HEK293 (cell line): Measurements from ENCODE around the gene CABP7.

Experiments
- CTCF ChIA-PET: fragments of 350-600 bp; formaldehyde crosslinking; extraction: SDS; loops from one replicate; lab custom pipeline; 2021; ENCODE audit warnings: antibody characterized with exemption; lab: Yijun Ruan, JAX
- POLR2A ChIA-PET: fragments of 300-600 bp; formaldehyde crosslinking; extraction: SDS; loops from one replicate; lab custom pipeline; 2020; ENCODE audit warnings: antibody characterized with exemption, inconsistent platforms; lab: Yijun Ruan, JAX
- H3K27ac ChIP-seq: fragments of 200-500 bp; sonication (Bioruptor generic); 2 replicates; pipeline ENCODE4 v1.5.1; 2014; ENCODE audit warnings: low read depth, low read length, control low read depth, inconsistent platforms; ENCODE audit errors: extremely low read depth
- H3K36me3 ChIP-seq, 2 experiments: fragments of 200-500 bp in 1 of 2; sonication (Bioruptor generic) in 1 of 2; 1 replicate in 1 of 2; 2 replicates in 1 of 2; pipeline ENCODE4 v1.5.1; 2014 to 2017; ENCODE audit warnings: inconsistent platforms in 2 of 2, low read length in 2 of 2; ENCODE audit not compliant: control insufficient read depth in 2 of 2, insufficient read depth in 1 of 2
- H3K4me1 ChIP-seq: fragments of 200-500 bp; sonication (Bioruptor generic); 2 replicates; pipeline ENCODE4 v1.5.1; 2014; ENCODE audit warnings: mild to moderate bottlenecking, low read length, inconsistent platforms; ENCODE audit not compliant: control insufficient read depth, insufficient read depth
- H3K4me3 ChIP-seq: 2 replicates; pipeline ENCODE4 v1.5.1; 2011; ENCODE audit warnings: low read depth, mild to moderate bottlenecking, control low read depth, low read length, moderate library complexity
- H3K9me3 ChIP-seq: fragments of 200-500 bp; sonication (Bioruptor generic); 2 replicates; pipeline ENCODE4 v1.5.1; 2014; ENCODE audit warnings: low read depth, low read length, inconsistent platforms; ENCODE audit not compliant: control insufficient read depth, insufficient read depth
- BCL11B ChIP-seq: fragments of 450-650 bp; formaldehyde crosslinking; IDR thresholded peaks from 2 replicates; pipeline ENCODE4 v1.5.1; 2016; ENCODE audit warnings: low read depth, missing biosample characterization, missing genetic modification characterization
- EGR2 ChIP-seq: fragments of 450-650 bp; formaldehyde crosslinking; IDR thresholded peaks from 2 replicates; pipeline ENCODE4 v1.5.1; 2016; ENCODE audit warnings: low read depth, missing biosample characterization, missing genetic modification characterization
- REST ChIP-seq: fragments of 450-650 bp; formaldehyde crosslinking; IDR thresholded peaks from 2 replicates; pipeline ENCODE4 v1.5.1; 2016; ENCODE audit warnings: missing biosample characterization, missing genetic modification characterization
- SP2 ChIP-seq: fragments of 450-650 bp; formaldehyde crosslinking; IDR thresholded peaks from 2 replicates; pipeline ENCODE4 v1.5.1; 2016; ENCODE audit warnings: missing biosample characterization, missing genetic modification characterization
- ZFHX2 ChIP-seq: fragments of 450-650 bp; formaldehyde crosslinking; conservative IDR thresholded peaks from 2 replicates; pipeline ENCODE4 v1.5.1; 2016; ENCODE audit warnings: missing biosample characterization, missing genetic modification characterization
- ZNF184 ChIP-seq: fragments of 450-650 bp; IDR thresholded peaks from 2 replicates; pipeline ENCODE4 v1.5.1; 2018; ENCODE audit warnings: missing biosample characterization, mild to moderate bottlenecking, missing genetic modification characterization
- ZNF510 ChIP-seq: fragments of 450-650 bp; formaldehyde crosslinking; IDR thresholded peaks from 2 replicates; pipeline ENCODE4 v1.5.1; 2018; ENCODE audit warnings: mild to moderate bottlenecking, missing genetic modification characterization, missing biosample characterization; ENCODE audit not compliant: insufficient replicate concordance
- ZNF692 ChIP-seq: fragments of 450-650 bp; formaldehyde crosslinking; IDR thresholded peaks from 2 replicates; pipeline ENCODE4 v1.5.1; 2016; ENCODE audit warnings: missing biosample characterization, missing genetic modification characterization
- ZNF768 ChIP-seq: fragments of 450-650 bp; formaldehyde crosslinking; IDR thresholded peaks from 2 replicates; pipeline ENCODE4 v1.5.1; 2018; ENCODE audit warnings: missing biosample characterization, mild to moderate bottlenecking, missing genetic modification characterization
- ZSCAN4 ChIP-seq: fragments of 450-650 bp; formaldehyde crosslinking; IDR thresholded peaks from 2 replicates; pipeline ENCODE4 v1.5.1; 2017; ENCODE audit warnings: missing biosample characterization, missing genetic modification characterization
- TF ChIP-seq, protein P1 (sequence below): fragments of 450-650 bp; formaldehyde crosslinking; IDR thresholded peaks from 2 replicates; pipeline ENCODE4 v1.5.1; 2016; ENCODE audit warnings: missing biosample characterization, missing genetic modification characterization

Gene CABP7

GRCh38 chr22:29704528-29705285 lies 15.1 kb upstream of the CABP7 start (continued):
- no peak for TF ChIP-seq ZNF184 (tag by site-specific recombination)

- POLR2A ChIA-PET: no interaction called here
- H3K4me1 ChIP-seq: peaks cover 20% of the 10 kb centered on the region
- H3K27ac ChIP-seq: no peak overlapping the region
- CTCF ChIA-PET: interaction anchor here (1.0 kb wide), 1 partner anchor 24 kb away, joined by 3 read pairs; no protein-coding TSS in a partner anchor
- TF ChIP-seq SP2 (tag by site-specific recombination) (no peak), ZNF768 (tag by site-specific recombination) (no peak), REST (tag by site-specific recombination) (no peak), ZNF510 (no peak)
- TF ChIP-seq, protein P1, sequence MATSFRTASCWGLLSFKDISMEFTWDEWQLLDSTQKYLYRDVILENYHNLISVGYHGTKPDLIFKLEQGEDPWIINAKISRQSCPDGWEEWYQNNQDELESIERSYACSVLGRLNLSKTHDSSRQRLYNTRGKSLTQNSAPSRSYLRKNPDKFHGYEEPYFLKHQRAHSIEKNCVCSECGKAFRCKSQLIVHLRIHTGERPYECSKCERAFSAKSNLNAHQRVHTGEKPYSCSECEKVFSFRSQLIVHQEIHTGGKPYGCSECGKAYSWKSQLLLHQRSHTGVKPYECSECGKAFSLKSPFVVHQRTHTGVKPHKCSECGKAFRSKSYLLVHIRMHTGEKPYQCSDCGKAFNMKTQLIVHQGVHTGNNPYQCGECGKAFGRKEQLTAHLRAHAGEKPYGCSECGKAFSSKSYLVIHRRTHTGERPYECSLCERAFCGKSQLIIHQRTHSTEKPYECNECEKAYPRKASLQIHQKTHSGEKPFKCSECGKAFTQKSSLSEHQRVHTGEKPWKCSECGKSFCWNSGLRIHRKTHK (tag by site-specific recombination): no peak
- H3K36me3 ChIP-seq: no peaks in the 10 kb centered on the region
- no peaks in the 10 kb centered on the region for H3K9me3 ChIP-seq
- H3K4me3 ChIP-seq: no peak overlapping the region
Observed at GRCh38 chr22:29705651-29706050, 14.2 kb upstream of the CABP7 start.

- no peak for TF ChIP-seq BCL11B (tag by site-specific recombination)
- TF ChIP-seq SP2 (tag by site-specific recombination): peak; percentile 49
- TF ChIP-seq ZSCAN4: no peak
- TF ChIP-seq ZFHX2 (tag by site-specific recombination): peak; percentile 73
- no peak for TF ChIP-seq ZNF692 (tag by site-specific recombination)
- peak; percentile 68; the same call in 1 of the 2 replicates for TF ChIP-seq EGR2 (tag by site-specific recombination)
- TF ChIP-seq, all 188 proteins: peak for 3
- no peak overlapping the region for H3K27ac ChIP-seq
- no peaks in the 10 kb centered on the region for H3K9me3 ChIP-seq
- no peak overlapping the region for H3K4me3 ChIP-seq
- ChIA-PET CTCF (interaction anchor here (0.7 kb wide), 1 partner anchor 57 kb away, joined by 3 read pairs; no protein-coding TSS in a partner anchor), POLR2A (no interaction called here)
- H3K4me1 ChIP-seq: peaks cover 18% of the 10 kb centered on the region
- no peaks in the 10 kb centered on the region for H3K36me3 ChIP-seq
Observed at GRCh38 chr22:29706486-29706885, 13.3 kb upstream of the CABP7 start.
